GM21515 (cell line): Measurements from ENCODE around the gene FLACC1.
A peak's percentile ranks its signal among the peaks of the same experiment; 100 is the strongest.

Experiments used
- ATAC-seq: cut with Tn5 transposase; IDR thresholded peaks from one replicate; pipeline ENCODE4 v1.9.1; 2021; ENCODE audit not compliant: unreplicated experiment

The FLACC1 gene

DNA sequence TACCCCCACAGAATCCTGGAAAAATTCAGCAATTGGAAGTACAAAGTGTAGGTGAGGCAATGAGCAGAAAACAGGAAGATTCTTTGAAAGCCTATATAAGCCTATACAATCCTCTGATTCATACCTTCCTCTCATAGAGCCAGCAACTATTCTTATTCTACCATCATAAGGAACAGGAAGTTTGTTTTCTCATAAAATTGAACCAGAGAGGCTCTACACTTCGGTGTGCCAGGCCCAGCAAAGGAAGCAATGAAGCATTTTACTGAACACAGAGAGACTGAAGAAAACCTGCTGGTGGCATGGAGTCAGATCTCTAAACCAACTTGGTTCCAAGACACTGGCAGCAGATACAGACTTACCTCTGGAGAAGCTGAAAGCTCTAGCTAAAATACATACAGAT, 78.1 kb downstream of the FLACC1 start:
- no peak for ATAC-seq

DNA sequence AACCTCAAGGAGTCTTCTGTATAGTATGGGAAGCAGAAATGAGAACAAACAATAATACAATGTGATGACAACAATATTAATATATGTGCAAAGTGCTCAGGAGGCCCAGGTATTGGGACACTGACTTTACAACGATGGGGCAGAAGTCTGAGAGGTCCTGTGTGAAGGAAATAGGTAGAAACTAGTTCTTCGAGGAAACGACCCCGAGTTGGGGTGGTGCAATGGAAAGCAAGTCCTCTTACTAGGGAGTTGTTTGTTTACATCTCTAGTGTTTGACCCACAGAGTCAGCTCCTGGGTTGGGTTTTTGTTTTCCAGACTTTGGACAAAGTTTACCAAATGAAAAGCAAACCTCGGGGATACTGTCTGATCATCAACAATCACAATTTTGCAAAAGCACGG, 80.6 kb downstream of the FLACC1 start:
- no peak for ATAC-seq

DNA sequence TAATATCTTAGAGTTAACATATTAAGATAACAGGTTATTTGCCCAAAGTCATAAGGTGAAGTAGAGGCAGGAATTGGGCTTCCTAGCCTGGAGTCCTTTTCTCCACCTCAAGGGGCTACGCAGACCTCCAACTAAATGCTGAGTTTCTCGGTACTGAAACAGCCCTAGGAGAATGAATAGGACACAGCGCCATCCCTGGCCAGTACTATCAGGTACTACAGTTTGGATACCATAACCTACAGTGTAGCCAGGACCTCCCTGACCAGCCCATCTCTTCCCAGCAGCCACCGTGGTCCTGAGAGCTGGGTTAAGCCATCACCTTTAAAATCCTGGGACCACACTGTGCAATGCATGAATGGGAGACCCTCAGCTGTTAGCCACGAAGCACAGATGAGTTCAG, 81.2 kb downstream of the FLACC1 start:
- no peak for ATAC-seq

DNA sequence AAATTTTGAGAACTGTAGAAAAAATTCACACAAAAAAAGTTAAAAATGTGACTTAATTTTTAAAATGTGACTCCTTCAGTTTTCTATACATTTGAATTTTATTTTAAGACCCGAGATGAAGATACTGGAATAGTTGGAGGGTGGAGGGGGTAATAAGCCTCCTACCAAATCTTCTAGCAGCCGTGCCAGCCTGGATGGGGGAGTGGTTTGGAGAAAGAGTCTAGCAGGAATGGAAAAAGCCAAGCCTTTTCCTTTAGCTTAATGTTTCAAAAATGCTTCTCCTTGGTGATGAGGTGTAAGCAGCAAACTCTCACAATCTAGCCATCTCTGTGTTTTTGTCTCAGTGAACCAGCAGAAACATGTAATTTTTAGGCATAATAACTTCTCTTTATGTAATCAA, 82.1 kb downstream of the FLACC1 start:
- ATAC-seq, result no peak

DNA sequence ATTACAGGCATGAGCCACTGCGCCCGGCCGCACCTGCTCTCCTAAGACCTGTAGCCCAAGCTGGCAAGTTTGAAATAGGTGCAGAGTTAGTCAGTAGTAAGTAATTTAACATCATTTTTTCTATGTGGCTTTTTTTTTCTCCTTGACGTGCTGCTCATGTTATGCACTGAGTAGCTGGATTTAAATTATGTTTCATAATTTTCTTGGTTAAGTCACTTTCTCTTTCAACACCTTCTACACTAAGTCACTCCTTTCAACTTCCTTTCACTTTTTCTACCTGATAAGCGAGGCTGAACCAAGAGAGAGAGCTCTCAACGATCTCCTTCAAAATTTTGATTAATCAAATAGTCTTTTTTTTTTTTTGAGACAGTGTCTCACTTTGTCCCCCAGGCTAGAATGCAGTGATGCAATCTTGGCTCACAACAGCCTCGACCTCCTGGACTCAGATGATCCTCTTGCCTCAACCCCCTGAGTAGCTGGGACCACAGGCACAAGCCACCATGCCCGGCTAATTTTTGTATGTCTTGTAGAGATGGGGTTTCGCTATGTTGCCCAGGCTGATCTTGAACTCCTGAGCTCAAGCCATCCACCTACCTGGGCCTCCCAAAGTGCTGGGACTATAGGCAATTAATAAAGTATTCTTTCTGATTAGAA, 83.7 kb downstream of the FLACC1 start:
- no peak for ATAC-seq

DNA sequence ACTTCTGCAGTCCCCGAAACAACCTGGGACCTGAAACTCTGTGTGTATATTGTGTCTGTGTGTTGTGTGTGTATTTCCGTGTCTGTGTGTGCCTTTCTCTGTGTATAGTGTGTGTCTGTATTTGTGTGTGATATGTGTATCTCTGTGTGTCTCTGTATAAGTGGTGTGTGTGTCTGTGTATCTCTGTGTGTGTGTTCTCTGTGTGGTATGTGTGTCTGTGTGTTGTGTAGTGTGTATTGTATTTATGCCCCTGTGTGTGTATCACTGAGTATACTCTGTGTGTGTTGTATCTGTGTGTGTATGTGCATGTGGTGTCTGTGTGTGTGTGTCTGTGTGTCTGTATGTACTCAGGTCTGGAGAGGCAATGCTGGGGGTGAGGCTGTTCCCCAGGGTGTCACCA, 85.2 kb downstream of the FLACC1 start:
- ATAC-seq, result no peak

DNA sequence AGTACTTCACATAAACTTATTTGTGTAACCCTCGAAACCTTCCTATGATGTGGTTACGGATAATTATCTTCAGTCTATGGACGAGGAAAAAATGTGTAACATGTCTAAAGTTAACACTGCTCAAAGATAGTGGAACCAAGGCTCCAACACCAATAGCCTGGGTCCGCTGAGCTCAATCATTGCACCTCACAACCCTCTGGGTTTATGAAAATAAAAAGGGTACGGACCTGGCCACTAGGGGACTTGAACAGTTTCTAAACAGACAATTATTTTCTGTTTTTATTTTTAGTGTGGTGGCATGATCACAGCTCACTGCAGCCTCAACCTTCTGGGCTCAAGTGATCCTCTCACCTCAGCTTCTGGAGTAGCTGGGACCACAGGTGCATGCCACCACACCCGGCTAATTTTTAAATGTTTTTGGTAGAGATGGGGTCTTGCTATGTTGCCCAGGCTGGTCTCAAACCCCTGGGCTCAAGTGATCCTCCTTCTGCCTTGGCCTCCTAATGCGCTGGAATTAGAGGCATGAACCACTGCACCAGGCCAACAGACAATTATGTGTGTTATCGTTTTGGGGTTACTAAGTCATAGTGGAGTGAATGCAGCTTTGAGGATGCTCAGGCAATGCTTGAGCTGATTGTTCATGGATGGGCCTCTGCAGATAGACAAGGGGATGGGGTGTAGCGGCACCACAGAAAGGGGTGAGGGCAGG, 86.7 kb downstream of the FLACC1 start:
- ATAC-seq, result no peak

DNA sequence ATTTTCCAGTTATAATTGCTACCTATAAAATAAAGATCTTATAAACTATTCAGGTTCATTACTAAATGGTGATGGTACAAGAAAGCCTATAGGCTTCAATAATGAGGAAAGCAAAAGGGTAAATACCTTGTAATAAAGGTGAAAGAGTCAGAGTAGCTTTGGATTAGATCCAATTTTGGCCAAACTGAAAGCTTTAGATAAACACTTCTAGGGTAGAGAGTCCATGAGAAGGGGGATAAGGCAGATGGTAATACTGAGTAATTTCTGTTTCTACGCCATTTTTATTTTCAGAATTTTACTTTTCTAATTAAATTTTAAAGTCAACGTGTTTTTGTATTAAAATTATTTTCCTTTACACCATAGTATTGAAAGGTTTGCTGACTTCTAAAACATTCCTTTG, 87.4 kb downstream of the FLACC1 start:
- no peak for ATAC-seq

DNA sequence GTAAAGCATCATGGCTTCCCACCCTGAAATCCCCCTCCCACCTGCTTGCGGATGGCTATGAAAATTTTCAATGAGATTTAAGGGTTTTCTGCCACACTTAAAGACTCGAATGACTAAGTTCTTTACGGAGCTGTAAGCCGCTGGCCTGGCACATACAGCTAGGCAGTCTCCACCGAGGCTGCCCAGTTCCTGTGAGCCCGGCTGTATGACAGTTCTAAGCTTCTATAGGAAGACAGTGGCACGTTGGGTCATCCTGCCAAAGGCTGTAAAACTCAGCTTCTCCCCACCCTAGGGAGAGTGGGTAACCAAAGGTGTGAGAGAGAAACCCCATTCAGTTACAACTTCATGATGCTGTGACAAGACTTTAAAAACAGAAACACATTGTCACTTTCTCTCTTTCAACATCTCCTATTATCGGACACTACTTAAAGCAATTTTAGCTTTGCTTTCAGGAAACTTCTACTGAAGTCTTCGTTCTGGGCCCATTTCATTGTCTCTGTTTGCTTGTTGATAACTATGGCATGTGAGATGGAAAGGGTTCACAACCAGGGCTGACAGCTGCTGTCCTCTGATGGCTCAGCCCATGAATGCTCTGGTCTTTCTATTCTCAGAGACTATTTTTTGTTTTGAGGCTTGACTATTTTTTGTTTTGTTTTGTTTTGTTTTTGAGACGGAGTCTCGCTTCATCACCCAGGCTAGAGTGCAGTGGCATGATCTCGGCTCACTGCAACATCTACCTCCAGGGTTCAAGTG, 89.7 kb downstream of the FLACC1 start:
- no peak for ATAC-seq

DNA sequence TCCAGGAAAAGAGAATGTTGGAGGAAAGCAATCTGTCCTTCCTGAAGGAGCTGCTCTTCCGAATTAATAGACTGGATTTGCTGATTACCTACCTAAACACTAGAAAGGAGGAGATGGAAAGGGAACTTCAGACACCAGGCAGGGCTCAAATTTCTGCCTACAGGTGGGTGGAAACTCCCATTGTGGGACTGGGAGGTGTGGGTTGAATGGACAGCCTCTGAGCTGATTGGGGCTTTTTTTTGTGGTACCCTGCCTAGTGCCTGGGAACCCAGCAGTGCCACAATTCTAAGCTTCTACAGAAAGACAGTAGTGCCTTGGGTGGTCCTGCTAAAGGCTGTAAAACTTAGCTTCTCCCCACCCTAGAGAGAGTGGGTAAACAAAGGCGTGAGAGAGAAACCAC, 90.5 kb downstream of the FLACC1 start:
- no peak for ATAC-seq

DNA sequence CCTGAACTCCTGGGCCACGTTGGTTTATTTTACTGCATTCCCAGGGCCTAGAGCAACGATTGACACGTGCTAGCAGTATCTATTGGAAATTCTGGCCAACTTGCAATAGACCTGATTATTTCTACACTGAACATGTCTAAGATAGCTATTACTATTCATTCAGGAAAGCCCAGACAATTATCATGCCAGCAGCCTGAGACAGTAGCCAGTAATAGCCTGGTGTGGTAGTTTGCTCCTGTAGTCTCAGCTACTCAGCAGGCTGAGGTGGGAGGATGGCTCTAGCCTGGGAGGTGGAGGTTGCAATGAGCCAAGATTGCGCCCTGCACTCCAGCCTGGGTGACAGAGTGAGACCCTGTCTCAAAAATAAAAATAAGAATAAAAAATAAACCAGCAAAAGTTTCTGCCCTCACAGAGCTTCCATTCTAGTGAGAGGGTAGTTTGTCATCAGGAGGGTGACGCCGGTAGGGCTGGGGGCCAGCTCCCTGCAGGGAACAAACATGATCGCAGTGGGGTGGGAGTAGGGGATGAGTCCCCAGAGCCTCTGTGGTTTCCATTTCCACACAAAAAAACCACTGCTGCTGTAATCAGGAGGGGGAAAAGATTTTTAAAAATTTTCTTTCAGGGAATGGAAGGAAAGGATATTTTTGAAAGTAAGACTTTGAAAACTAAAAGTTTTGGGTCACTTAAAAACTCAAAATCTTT, 92.5 kb downstream of the FLACC1 start:
- no peak for ATAC-seq

DNA sequence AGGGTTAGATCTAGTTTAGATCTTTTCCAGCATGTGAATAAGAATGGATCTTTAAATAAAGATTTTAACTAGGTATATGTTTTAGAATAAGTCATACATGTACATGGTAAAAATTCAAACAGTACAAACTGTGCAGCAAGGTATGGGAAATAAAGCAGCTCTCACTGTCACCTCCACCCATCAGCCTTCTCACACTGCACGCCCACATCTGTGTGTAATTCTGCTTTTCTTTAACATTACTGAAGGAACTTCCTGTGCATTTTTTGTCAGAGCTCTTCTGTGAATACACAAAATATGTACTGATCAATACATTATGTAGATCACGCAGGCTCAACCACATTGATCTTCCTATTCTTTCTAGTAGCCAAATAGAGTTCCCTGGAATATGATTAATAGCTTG, 93.4 kb downstream of the FLACC1 start:
- ATAC-seq, result no peak

DNA sequence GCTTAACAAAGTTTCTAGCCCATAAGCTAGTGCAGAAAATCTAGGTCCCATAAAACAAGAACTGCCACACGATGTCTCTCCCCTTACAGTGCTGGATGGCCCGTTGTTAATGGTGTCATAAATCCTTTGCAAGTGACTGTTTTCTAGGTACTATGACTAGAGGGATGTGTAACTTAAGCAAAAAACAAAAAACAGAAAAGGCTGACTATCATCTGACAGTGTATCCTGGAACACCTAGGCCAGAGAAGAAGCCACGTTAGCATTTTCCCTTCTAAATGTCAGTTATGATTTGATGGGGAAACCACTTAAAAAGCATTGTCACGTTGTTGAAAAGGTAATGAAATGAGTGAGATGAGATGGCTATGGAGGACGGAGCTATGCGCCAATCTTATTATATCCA, 94.4 kb downstream of the FLACC1 start:
- no peak for ATAC-seq

DNA sequence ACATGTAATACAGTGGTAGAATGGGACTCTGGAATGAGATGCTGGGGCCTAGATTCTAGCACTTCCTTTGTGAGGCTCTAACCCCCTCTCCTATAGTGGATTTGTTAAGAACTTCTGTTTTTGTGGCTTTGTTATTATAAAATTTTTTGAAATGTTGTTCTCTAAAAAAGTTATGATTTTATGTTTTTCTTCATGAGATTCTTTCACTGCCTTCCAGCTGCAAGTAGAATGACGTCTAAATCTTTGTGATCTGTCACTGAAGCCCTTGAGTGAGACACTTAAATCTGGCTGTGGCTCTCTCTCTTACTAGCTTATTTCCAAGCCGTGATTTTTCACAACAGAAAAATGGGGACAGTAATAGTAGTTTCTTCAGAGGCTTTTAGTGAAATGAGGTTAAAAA, 95.2 kb downstream of the FLACC1 start:
- ATAC-seq, result no peak

DNA sequence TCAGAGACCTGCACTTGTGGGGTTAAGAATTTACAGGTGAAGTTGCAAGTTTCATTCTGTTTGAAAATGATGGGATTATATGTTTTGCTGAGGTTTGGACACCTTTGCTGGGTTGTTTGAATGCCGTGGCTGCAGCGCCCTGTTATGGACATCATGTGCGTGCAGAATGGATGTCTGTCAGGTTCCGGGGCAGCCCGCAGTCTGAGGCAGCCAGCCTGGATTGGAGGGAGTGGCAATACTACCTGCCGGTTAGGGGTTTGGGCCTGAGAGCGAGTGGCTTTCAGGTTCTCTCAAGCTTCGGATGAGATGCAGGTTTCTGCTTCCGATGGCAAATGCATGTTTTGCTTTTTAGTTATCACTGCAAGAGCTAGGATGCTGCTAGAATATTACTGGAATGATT, 95.7 kb downstream of the FLACC1 start:
- ATAC-seq, result no peak

DNA sequence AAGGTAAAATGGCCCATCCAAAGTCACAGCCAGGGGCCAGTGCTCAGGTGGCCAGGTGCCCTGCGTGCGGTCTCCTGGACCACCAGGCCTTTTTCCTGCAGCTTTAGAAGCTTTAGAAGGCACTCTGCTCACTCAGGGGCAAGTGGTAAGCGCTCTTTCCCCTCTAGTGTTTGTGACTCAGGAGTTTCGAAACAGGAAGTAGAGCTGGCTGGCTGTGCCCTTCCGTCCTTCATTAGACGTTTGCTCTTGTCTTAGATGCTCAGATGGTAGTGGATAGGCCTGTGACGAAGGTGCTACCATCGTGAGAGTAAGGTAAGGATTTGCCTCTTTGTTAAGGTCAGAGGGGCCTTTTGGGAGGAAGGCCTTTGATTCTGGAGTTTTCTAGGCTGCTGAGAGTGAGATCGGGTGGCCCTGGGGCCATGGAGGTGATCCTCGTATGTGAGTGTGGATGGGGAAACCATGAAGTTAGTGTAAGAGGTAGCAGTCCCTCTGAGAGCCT, 96.8 kb downstream of the FLACC1 start, which contains the start of gene CASP8:
Gene CASP8 (plus strand): TSS at position 235 of the 499 bp plus-strand sequence. CDS start 5,951 bp downstream, outside the sequence.
- no peak for ATAC-seq

DNA sequence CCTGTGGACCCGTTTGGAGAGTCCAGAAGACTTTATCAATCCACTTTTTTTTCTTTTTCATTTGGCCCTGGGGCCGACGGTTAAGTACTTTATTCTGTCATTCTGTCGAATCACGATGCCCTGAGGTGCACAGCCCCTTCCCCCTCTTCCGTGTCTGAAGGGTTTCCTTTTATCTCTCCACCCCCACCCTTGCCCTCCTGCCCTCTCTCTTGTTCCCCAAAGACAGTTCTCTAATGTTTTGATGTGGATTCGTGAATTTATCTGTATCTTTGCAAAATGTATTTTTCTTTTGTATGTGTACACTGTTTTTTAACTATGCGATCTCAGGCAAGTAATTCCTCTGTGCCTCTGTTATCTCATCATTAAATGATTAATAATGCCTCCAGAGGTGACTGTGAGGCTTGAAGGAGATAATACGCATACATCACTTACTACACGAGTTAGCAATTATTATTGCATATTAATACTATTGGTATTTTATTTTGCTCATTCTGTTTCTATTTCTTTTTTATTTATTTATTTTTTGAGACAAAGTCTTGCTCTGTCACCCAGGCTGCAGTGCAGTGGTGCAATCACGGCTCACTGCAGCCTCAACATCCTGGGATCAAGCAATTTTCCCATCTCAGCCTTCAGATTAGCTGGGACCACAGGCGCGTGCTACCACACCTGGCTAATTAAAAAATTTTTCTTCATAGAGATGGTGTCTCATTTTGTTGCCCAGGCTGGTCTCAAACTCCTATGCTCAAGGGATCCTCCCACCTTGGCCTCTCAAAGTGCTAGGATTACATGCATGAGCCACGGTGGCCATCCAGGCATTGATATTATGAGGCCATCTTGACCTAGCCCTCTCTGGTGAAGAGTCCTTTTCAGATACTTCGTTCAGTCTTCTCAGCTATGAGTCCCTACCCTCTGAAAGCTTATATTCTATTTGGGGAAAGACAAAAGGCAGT, 98.2 kb downstream of the FLACC1 start:
- ATAC-seq, result no peak

DNA sequence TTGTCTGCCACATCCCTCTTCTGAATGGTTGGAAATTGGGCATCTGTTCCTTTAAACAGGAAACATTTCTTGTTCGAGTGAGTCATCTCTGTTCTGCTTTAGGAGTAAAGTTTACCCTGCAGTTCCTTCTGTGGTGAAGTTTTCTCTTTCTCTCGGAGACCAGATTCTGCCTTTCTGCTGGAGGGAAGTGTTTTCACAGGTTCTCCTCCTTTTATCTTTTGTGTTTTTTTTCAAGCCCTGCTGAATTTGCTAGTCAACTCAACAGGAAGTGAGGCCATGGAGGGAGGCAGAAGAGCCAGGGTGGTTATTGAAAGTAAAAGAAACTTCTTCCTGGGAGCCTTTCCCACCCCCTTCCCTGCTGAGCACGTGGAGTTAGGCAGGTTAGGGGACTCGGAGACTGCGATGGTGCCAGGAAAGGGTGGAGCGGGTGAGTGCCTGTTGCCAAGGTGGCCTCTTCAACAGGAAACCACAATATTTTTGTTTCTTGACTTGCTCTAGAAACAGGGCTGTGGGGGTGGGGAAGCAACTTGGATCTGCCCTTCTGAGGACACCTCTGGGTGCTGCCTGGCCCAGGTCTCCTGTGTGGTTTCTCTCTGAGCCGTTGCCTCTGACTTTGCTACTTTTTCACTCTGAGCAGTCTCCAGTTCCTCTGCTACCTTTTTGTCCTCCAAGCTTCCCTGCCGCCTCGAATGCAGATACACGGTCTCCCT, 99.0 kb downstream of the FLACC1 start:
- ATAC-seq, result peak; percentile 65

DNA sequence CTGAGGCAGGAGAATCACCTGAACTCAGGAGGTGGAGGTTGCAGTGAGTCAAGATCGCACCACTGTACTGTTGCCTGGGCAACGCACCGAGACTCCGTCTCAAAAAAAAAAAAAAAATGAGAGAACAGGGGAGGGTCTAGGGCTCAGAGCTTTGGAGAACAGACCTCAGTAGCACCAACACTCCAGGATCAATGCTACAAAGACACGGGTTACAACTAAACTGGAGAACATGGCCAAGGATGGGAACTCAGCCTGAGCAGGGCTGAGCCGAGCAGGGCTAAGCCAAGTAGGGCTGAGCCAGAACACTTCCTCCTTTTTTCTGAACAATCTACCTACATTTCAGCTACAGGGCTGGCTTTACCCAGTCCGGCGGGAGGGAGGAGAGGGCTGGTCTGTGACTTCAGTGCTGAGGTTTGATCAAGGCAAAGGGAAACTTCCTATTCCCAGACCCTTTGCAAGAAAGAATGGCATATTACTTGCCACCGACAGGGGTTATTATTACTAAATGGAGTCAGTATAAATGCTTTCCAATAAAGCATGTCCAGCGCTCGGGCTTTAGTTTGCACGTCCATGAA, 99.7 kb downstream of the FLACC1 start:
- peak; percentile 50 for ATAC-seq
